HL-60 (cell line): ENCODE measurements around the gene EOMES.

ENCODE experiments used
- DNase-seq, 2 experiments: peaks; one replicate each; pipeline ENCODE4 v3.0.0-alpha.2; 2010 to 2020; ENCODE audit warnings: low read depth in 1 of 2, low spot score in 1 of 2
- H3K27ac ChIP-seq: fragments of 250-450 bp; sonication (Bioruptor Pico); replicated peaks from 2 replicates; pipeline ENCODE4 v1.5.1; 2020; ENCODE audit warnings: mild to moderate bottlenecking, moderate library complexity
- H3K27me3 ChIP-seq: fragments of 250-450 bp; sonication (Bioruptor Pico); 2 replicates; pipeline ENCODE4 v1.5.1; 2021; ENCODE audit warnings: mild to moderate bottlenecking, moderate library complexity; ENCODE audit not compliant: insufficient read depth, poor library complexity, severe bottlenecking
- H3K4me3 ChIP-seq: replicated peaks from 2 replicates; pipeline ENCODE4 v1.5.1; 2011; ENCODE audit warnings: mild to moderate bottlenecking, control low read depth, low read length; ENCODE audit not compliant: insufficient read depth
- CTCF ChIP-seq: IDR thresholded peaks from one replicate; pipeline ENCODE4 v1.5.1; 2011; ENCODE audit warnings: low read length, control low read depth, inconsistent platforms; ENCODE audit not compliant: insufficient read depth
- GABPA ChIP-seq: IDR thresholded peaks from 2 replicates; pipeline ENCODE4 v1.6.1; 2012; ENCODE audit warnings: low read depth
- POLR2AphosphoS5 ChIP-seq: IDR thresholded peaks from 2 replicates; pipeline ENCODE4 v1.6.1; 2012; ENCODE audit warnings: low read depth
- REST ChIP-seq: IDR thresholded peaks from 2 replicates; pipeline ENCODE4 v1.6.1; 2012; ENCODE audit warnings: low read depth; ENCODE audit not compliant: insufficient replicate concordance
- SPI1 ChIP-seq: IDR thresholded peaks from 2 replicates; pipeline ENCODE4 v1.6.1; 2012; ENCODE audit warnings: low read depth, mild to moderate bottlenecking, borderline replicate concordance

The EOMES gene

GRCh38 chr3:27716309-27716708 is 5.8 kb downstream of the EOMES start:
- H3K27me3 ChIP-seq, result peaks cover 74% of the 10 kb centered on the region
- DNase-seq, result no peak
- no peak for TF ChIP-seq SPI1
- no peak for TF ChIP-seq POLR2AphosphoS5
- TF ChIP-seq GABPA, result no peak
- no peak for TF ChIP-seq REST
- no peak for TF ChIP-seq CTCF
- H3K4me3 ChIP-seq, result no peak overlapping the region
- H3K27ac ChIP-seq, result no peak overlapping the region

- no peak for TF ChIP-seq SPI1
- TF ChIP-seq REST, result no peak
- no peak for TF ChIP-seq CTCF
- TF ChIP-seq GABPA, result no peak
- no peak for TF ChIP-seq POLR2AphosphoS5
- no peak overlapping the region for H3K27ac ChIP-seq
- H3K4me3 ChIP-seq, result no peak overlapping the region
- DNase-seq, result no peak
- peaks cover 70% of the 10 kb centered on the region for H3K27me3 ChIP-seq
Observed at GRCh38 chr3:27715863-27716262, 6.3 kb downstream of the EOMES start.

GRCh38 chr3:27715454-27715806 is 6.7 kb downstream of the EOMES start:
- Histone ChIP-seq H3K27me3 (peaks cover 67% of the 10 kb centered on the region), H3K4me3 (no peak overlapping the region), H3K27ac (no peak overlapping the region)
- TF ChIP-seq POLR2AphosphoS5 (no peak), REST (no peak), GABPA (no peak), SPI1 (no peak), CTCF (no peak)
- DNase-seq, result no peak
